GM12878 (cell line): ENCODE results near the gene TMEM163. TPM values are rescaled to one million over a fixed set of nuclear protein-coding genes. Genes with fewer than 3 reads are reported as not detected.

ENCODE experiments used
- ATAC-seq: fragments of 200-7000 bp; cut with Tn5 transposase; 3 replicates; pipeline ENCODE4 v1.9.1; 2020; ENCODE audit warnings: mild to moderate bottlenecking, moderate library complexity
- BruUV-seq: library from RNA; stranded (reverse); fragments of 400-500 nt; replicated peaks from 2 replicates; lab custom pipeline; 2021; lab: Mats Ljungman, UMichigan
- CTCF ChIA-PET: fragments of 300-600 bp; sonication (Branson Sonifier 250); formaldehyde crosslinking; extraction: SDS; loops from one replicate; lab custom pipeline; 2021; ENCODE audit warnings: inconsistent platforms; lab: Yijun Ruan, JAX
- POLR2A ChIA-PET: fragments of 350-600 bp; formaldehyde crosslinking; extraction: SDS; loops from one replicate; lab custom pipeline; 2021; ENCODE audit warnings: inconsistent platforms; lab: Charles Lee
- RAD21 ChIA-PET: fragments of 300-600 bp; sonication (Branson Sonifier 250); formaldehyde crosslinking; loops from one replicate; lab custom pipeline; 2023; ENCODE audit warnings: antibody characterized with exemption; ENCODE audit not compliant: unreplicated experiment; lab: Charles Lee
- SMC1A ChIA-PET: fragments of 300-600 bp; sonication (Branson Sonifier 250); formaldehyde crosslinking; loops from one replicate; lab custom pipeline; 2023; ENCODE audit not compliant: unreplicated experiment, uncharacterized antibody; lab: Charles Lee
- DNase-seq: peaks from one replicate; pipeline ENCODE4 v3.0.0-alpha.2; 2011; ENCODE audit warnings: low read depth, low spot score
- FAIRE-seq: peaks from 3 replicates; lab custom pipeline; 2011; peaks lifted over from hg19 to GRCh38; lab: Jason Lieb, UNC
- H2AFZ ChIP-seq: 2 replicates; pipeline ENCODE4 v1.6.0; 2011; ENCODE audit warnings: low read depth, low read length, control low read depth; ENCODE audit not compliant: control insufficient read depth
- H3K27ac ChIP-seq: 2 replicates; pipeline ENCODE4 v1.5.1; 2011; ENCODE audit warnings: control low read depth; ENCODE audit not compliant: control insufficient read depth, insufficient read depth
- H3K27me3 ChIP-seq, 2 experiments: replicated peaks in 1 of 2; 2 replicates each; pipeline versions ENCODE4 v1.6.0 to v1.6.1; 2011; ENCODE audit warnings: low read length in 1 of 2; ENCODE audit not compliant: control insufficient read depth in 2 of 2, insufficient read depth in 2 of 2
- H3K36me3 ChIP-seq, 2 experiments: 2 replicates each; pipeline ENCODE4 v1.5.1; 2011; ENCODE audit warnings: low read length in 1 of 2; ENCODE audit not compliant: control insufficient read depth in 2 of 2, insufficient read depth in 2 of 2
- H3K4me1 ChIP-seq: 2 replicates; pipeline ENCODE4 v1.6.1; 2011; ENCODE audit warnings: mild to moderate bottlenecking, low read length, moderate library complexity, mixed read lengths; ENCODE audit not compliant: control insufficient read depth, insufficient read depth
- H3K4me2 ChIP-seq: 2 replicates; pipeline ENCODE4 v1.6.0; 2011; ENCODE audit warnings: control low read depth; ENCODE audit not compliant: control insufficient read depth, insufficient read depth
- H3K4me3 ChIP-seq: fragments of 200-600 bp; sonication (generic); 2 replicates; pipeline ENCODE4 v1.5.1; 2016
- H3K79me2 ChIP-seq: 2 replicates; pipeline ENCODE4 v1.6.0; 2011; ENCODE audit warnings: low read length; ENCODE audit not compliant: control insufficient read depth, insufficient read depth
- H3K9ac ChIP-seq: 2 replicates; pipeline ENCODE4 v1.8.0; 2011; ENCODE audit warnings: low read length, control low read depth, mixed read lengths; ENCODE audit not compliant: control insufficient read depth, insufficient read depth
- H3K9me3 ChIP-seq: replicated peaks from 3 replicates; pipeline ENCODE4 v1.5.1; 2011; ENCODE audit warnings: mild to moderate bottlenecking, low read length; ENCODE audit not compliant: control insufficient read depth, insufficient read depth
- H4K20me1 ChIP-seq: 2 replicates; pipeline ENCODE4 v1.6.0; 2011; ENCODE audit not compliant: control insufficient read depth, insufficient read depth
- CEBPZ ChIP-seq: fragments of 150-350 bp; IDR thresholded peaks from 2 replicates; pipeline ENCODE4 v1.6.1; 2016; ENCODE audit warnings: low read depth, low read length
- DPF2 ChIP-seq: fragments of 450-650 bp; IDR thresholded peaks from 2 replicates; pipeline ENCODE4 v1.6.1; 2017; ENCODE audit warnings: mild to moderate bottlenecking
- EED ChIP-seq: sonication (generic); IDR thresholded peaks from 2 replicates; pipeline ENCODE4 v1.6.1; 2016; ENCODE audit warnings: antibody characterized with exemption, low read depth
- FOXM1 ChIP-seq: IDR thresholded peaks from 2 replicates; pipeline ENCODE4 v1.6.1; 2012; ENCODE audit warnings: low read depth, mild to moderate bottlenecking, inconsistent platforms, low read length, moderate library complexity
- HDAC2 ChIP-seq: fragments of 200-600 bp; sonication (generic); IDR thresholded peaks from 2 replicates; pipeline ENCODE4 v1.6.1; 2017
- IRF5 ChIP-seq: fragments of 450-650 bp; IDR thresholded peaks from 2 replicates; pipeline ENCODE4 v1.6.1; 2017; ENCODE audit warnings: borderline replicate concordance
- NR2F1 ChIP-seq: fragments of 450-650 bp; conservative IDR thresholded peaks from 2 replicates; pipeline ENCODE4 v1.6.1; 2017; ENCODE audit warnings: mild to moderate bottlenecking
- SMAD1 ChIP-seq: fragments of 450-650 bp; IDR thresholded peaks from 2 replicates; pipeline ENCODE4 v1.6.1; 2018; ENCODE audit warnings: mild to moderate bottlenecking, low read depth; ENCODE audit not compliant: partially characterized antibody
- USF1 ChIP-seq: IDR thresholded peaks from 2 replicates; pipeline ENCODE4 v1.6.1; 2011; ENCODE audit warnings: borderline replicate concordance, low read depth, mild to moderate bottlenecking, moderate library complexity, mixed read lengths, low read length; ENCODE audit not compliant: insufficient read depth; ENCODE audit errors: extremely low read length
- whole genome bisulfite sequencing: methylation state at CpG from one replicate; pipeline ENCODE4 v1.1.6; 2016; ENCODE audit warnings: low lambda C conversion rate; ENCODE audit not compliant: insufficient replicate concordance, insufficient coverage; ENCODE audit errors: missing lambda C conversion rate; 5-methylcytosine and 5-hydroxymethylcytosine counted together
- in situ Hi-C: fragments of 300-500 bp; cut with MboI; formaldehyde crosslinking; loops from 9 replicates; pipeline ENCODE4 v1.14.3; 2018; ENCODE audit warnings: mixed read lengths
- intact Hi-C: fragments of 100-400 bp; cut with micrococcal nuclease; formaldehyde crosslinking; loops from one replicate; pipeline ENCODE4 v1.14.2; 2022; ENCODE audit not compliant: unreplicated experiment
- polyA plus RNA-seq, 11 experiments: library from polyadenylated mRNA; depleted of rRNA in 4 of 11; unstranded in 6 of 11; stranded (reverse) in 5 of 11; fragments of >200 nt; fragmentation: Nextera tagmentation in 4 of 11; fragmentation: Illumina TruSeq in 1 of 11; extraction: Ambion mirVana in 4 of 11; extraction: Trizol in 1 of 11; gene quantifications; 1 replicate in 1 of 11; 2 replicates in 10 of 11; pipeline versions ENCODE4 v1.2.1 to v1.2.3, GENCODE V29; 2011 to 2016; ENCODE audit warnings: inconsistent platforms in 2 of 11, missing spikeins in 2 of 11, low read depth in 1 of 11
- total RNA-seq, 4 experiments: library from RNA; depleted of rRNA in 3 of 4; stranded (reverse); fragments of >200 nt in 3 of 4; fragmentation: Illumina TruSeq in 1 of 4; extraction: Trizol in 1 of 4; gene quantifications; 2 replicates each; pipeline versions ENCODE4 v1.2.1 to v1.2.3, GENCODE V29; 2013 to 2021

TMEM163 gene
- total and polyA plus RNA-seq, 10 of the 15 experiments (the other 5 are each of a cell fraction or from before 2014, with no cell fraction given) = 0.05 to 0.11 (median 0.07) TPM; not detected in 4

GRCh38 chr2:134609924-134610513 lies 108.8 kb downstream of the TMEM163 start:
- POLR2A ChIA-PET = no interaction called here
- FAIRE-seq = no peak
- WGBS = 86% methylated on average over 8 of the region's 8 CpGs
- RAD21 ChIA-PET = no interaction called here
- Histone ChIP-seq H3K4me1 (no peaks in the 10 kb centered on the region), H3K4me2 (no peak overlapping the region), H3K36me3 (no peaks in the 10 kb centered on the region), H3K79me2 (no peaks in the 10 kb centered on the region), H3K27me3 (no peaks in the 10 kb centered on the region), H2AFZ (no peak overlapping the region), H3K9ac (no peak overlapping the region), H3K27ac (no peak overlapping the region), H3K4me3 (no peak overlapping the region), H4K20me1 (no peaks in the 10 kb centered on the region), H3K9me3 (peaks cover 10% of the 10 kb centered on the region; the same call in 2 of the 3 replicates)
- DNase-seq = no peak
- no peak for ATAC-seq
- no peak for TF ChIP-seq IRF5
- TF ChIP-seq USF1 = no peak
- no peak for TF ChIP-seq FOXM1
- no peak for TF ChIP-seq CEBPZ
- TF ChIP-seq SMAD1 = no peak
- TF ChIP-seq NR2F1 = no peak
- no peak for TF ChIP-seq DPF2
- TF ChIP-seq EED = no peak
- TF ChIP-seq HDAC2 = no peak
- in situ Hi-C loops (no loop called here), intact Hi-C loops (no loop called here)
- CTCF ChIA-PET = no interaction called here
- no TSS peak for BruUV-seq
- SMC1A ChIA-PET = no interaction called here
